T-helper 1 cell treated with Interleukin-12 subunit alpha and Interleukin-12 subunit beta and Interleukin-4 antibody, amounts not matched to agents 30 ng/mL and 1 ng/mL, for 36 hours (primary cell): ENCODE results near the gene GLIPR1L1. TPM values are rescaled to one million over a fixed set of nuclear protein-coding genes. Genes with fewer than 3 reads are reported as not detected.

Experiments
- total RNA-seq: library from RNA; stranded (reverse); gene quantifications from 2 replicates; pipeline ENCODE4 v1.2.3, GENCODE V29; 2022

Gene GLIPR1L1
- total RNA-seq, 1 donor from 2014 or later = not detected

Other genes starting within 250 kb of the GLIPR1L1 start
- gene KCNC2, start 124.8 kb upstream of the GLIPR1L1 start, total RNA-seq = not detected in 2 replicates
- gene CAPS2, start 4.3 kb upstream of the GLIPR1L1 start, total RNA-seq = 2.1 and 2.8 TPM in 2 replicates
- not detected in 2 replicates for gene GLIPR1L2, start 56.4 kb downstream of the GLIPR1L1 start, total RNA-seq
- gene GLIPR1, start 146.1 kb downstream of the GLIPR1L1 start, total RNA-seq = 37.2 and 37.5 TPM in 2 replicates
- gene KRR1, start 176.9 kb downstream of the GLIPR1L1 start, total RNA-seq = 79.4 and 83.2 TPM in 2 replicates